Fibroblast of lung (primary cell): ENCODE data around the gene EPHB2. TPM values are rescaled to one million over a fixed set of nuclear protein-coding genes. Genes with fewer than 3 reads are reported as not detected.

Experiments
- DNase-seq, 2 donors: peaks; one replicate each; pipeline versions ENCODE4 v3.0.0 to v3.0.0-alpha.2; 2010; ENCODE audit warnings: low read depth in 2 of 2
- H2AFZ ChIP-seq: 2 replicates; pipeline ENCODE4 v1.5.1; 2012; ENCODE audit warnings: low read length, control low read depth, inconsistent platforms
- H3K27ac ChIP-seq: 2 replicates; pipeline ENCODE4 v1.5.1; 2011; ENCODE audit warnings: low read length, control low read depth; ENCODE audit not compliant: insufficient read depth
- H3K27me3 ChIP-seq: 2 replicates; pipeline ENCODE4 v1.5.1; 2011; ENCODE audit warnings: mild to moderate bottlenecking, low read length; ENCODE audit not compliant: control insufficient read depth, insufficient read depth
- H3K36me3 ChIP-seq: 2 replicates; pipeline ENCODE4 v1.5.1; 2011; ENCODE audit warnings: low read length; ENCODE audit not compliant: control insufficient read depth, insufficient read depth
- H3K4me1 ChIP-seq: 2 replicates; pipeline ENCODE4 v1.5.1; 2011; ENCODE audit warnings: low read length; ENCODE audit not compliant: control insufficient read depth, insufficient read depth; ENCODE audit errors: extremely low read depth
- H3K4me2 ChIP-seq: 2 replicates; pipeline ENCODE4 v1.5.1; 2011; ENCODE audit warnings: low read length, control low read depth; ENCODE audit not compliant: insufficient read depth; ENCODE audit errors: extremely low read depth
- H3K4me3 ChIP-seq, 4 experiments: fragments of 200-600 bp in 1 of 4; sonication (generic) in 1 of 4; replicated peaks in 1 of 4; 2 replicates each; pipeline ENCODE4 v1.5.1; 2011 to 2016; ENCODE audit warnings: low read length in 4 of 4, low read depth in 3 of 4, mild to moderate bottlenecking in 3 of 4, control low read depth in 2 of 4, inconsistent platforms in 1 of 4, mixed read lengths in 1 of 4; ENCODE audit not compliant: insufficient read depth in 1 of 4; ENCODE audit errors: control extremely low read depth in 1 of 4
- H3K79me2 ChIP-seq: 2 replicates; pipeline ENCODE4 v1.5.1; 2012; ENCODE audit warnings: mild to moderate bottlenecking, low read length, inconsistent platforms; ENCODE audit not compliant: control insufficient read depth, insufficient read depth
- H3K9ac ChIP-seq: 2 replicates; pipeline ENCODE4 v1.5.1; 2011; ENCODE audit warnings: mild to moderate bottlenecking, low read length, control low read depth; ENCODE audit not compliant: insufficient read depth
- H3K9me3 ChIP-seq: 2 replicates; pipeline ENCODE4 v1.5.1; 2012; ENCODE audit warnings: low read depth, low read length; ENCODE audit not compliant: control insufficient read depth, insufficient read depth
- H4K20me1 ChIP-seq: 2 replicates; pipeline ENCODE4 v1.5.1; 2011; ENCODE audit warnings: low read length; ENCODE audit not compliant: control insufficient read depth, insufficient read depth; ENCODE audit errors: extremely low read depth
- CTCF ChIP-seq, 2 donors: IDR thresholded peaks in 1 of 2; conservative IDR thresholded peaks in 1 of 2; 1 replicate in 1 of 2; 2 replicates in 1 of 2; pipeline ENCODE4 v1.5.1; 2011 to 2012; ENCODE audit warnings: low read length in 2 of 2, control low read depth in 1 of 2, inconsistent platforms in 1 of 2, low read depth in 1 of 2, mild to moderate bottlenecking in 1 of 2
- EZH2 ChIP-seq: IDR thresholded peaks from 2 replicates; pipeline ENCODE4 v1.5.1; 2012; ENCODE audit warnings: low read length, control low read depth, mild to moderate bottlenecking; ENCODE audit errors: missing control alignments
- polyA plus RNA-seq, 2 donors: library from polyadenylated mRNA; depleted of rRNA in 1 of 2; stranded (reverse) in 1 of 2; unstranded in 1 of 2; fragments of >200 nt; gene quantifications; 2 replicates each; pipeline ENCODE4 v1.2.1, GENCODE V29; 2011 to 2012; ENCODE audit warnings: missing spikeins in 1 of 2
- total RNA-seq: library from RNA; depleted of rRNA; stranded (reverse); fragments of >200 nt; gene quantifications from 2 replicates; pipeline ENCODE4 v1.2.1, GENCODE V29; 2014

EPHB2 gene
- total and polyA plus RNA-seq, 2 donors (not counting 1 experiment from before 2014, with no cell fraction given), result 4.1 to 11.2 TPM

GRCh38 chr1:22699681-22700520 is 10.7 kb upstream of the EPHB2 start:
- Histone ChIP-seq H3K27me3 (no peaks in the 10 kb centered on the region), H3K4me3 (no peak overlapping the region), H3K4me1 (no peaks in the 10 kb centered on the region), H3K4me2 (no peak overlapping the region), H3K9ac (no peak overlapping the region), H3K36me3 (no peaks in the 10 kb centered on the region), H3K9me3 (no peaks in the 10 kb centered on the region), H3K79me2 (no peaks in the 10 kb centered on the region), H4K20me1 (no peaks in the 10 kb centered on the region), H2AFZ (no peak overlapping the region), H3K27ac (no peak overlapping the region)
- TF ChIP-seq EZH2, result no peak
- TF ChIP-seq CTCF (conservative IDR thresholded peaks at IDR 0.05 in 1 of 2, IDR thresholded peaks at IDR 0.05 in 1 of 2; ENCODE audit: low read depth in 1 of 2, low read length in 2 of 2), result no peak
- DNase-seq, result no peak

GRCh38 chr1:22702296-22703085 is 8.1 kb upstream of the EPHB2 start:
- H3K4me2 ChIP-seq, result no peak overlapping the region

More at GRCh38 chr1:22702296-22703085, 8.1 kb upstream of the EPHB2 start:
- DNase-seq, result no peak
- Histone ChIP-seq H3K9ac (no peak overlapping the region), H3K4me3 (no peak overlapping the region), H2AFZ (no peak overlapping the region), H3K36me3 (no peaks in the 10 kb centered on the region), H3K9me3 (no peaks in the 10 kb centered on the region), H3K79me2 (no peaks in the 10 kb centered on the region), H4K20me1 (no peaks in the 10 kb centered on the region), H3K4me1 (no peaks in the 10 kb centered on the region), H3K27me3 (no peaks in the 10 kb centered on the region), H3K27ac (no peak overlapping the region)
- TF ChIP-seq EZH2, result no peak
- TF ChIP-seq CTCF (conservative IDR thresholded peaks at IDR 0.05 in 1 of 2, IDR thresholded peaks at IDR 0.05 in 1 of 2; ENCODE audit: low read depth in 1 of 2, low read length in 2 of 2), result no peak
